HG02798 (cell line): Measurements from ENCODE around the gene TOMT.

ENCODE experiments used
- ATAC-seq: cut with Tn5 transposase; IDR thresholded peaks from one replicate; pipeline ENCODE4 v1.9.1; 2021; ENCODE audit warnings: mild to moderate bottlenecking; ENCODE audit not compliant: unreplicated experiment, poor library complexity

TOMT gene

GRCh38 chr11:72085621-72086351, 19.9 kb upstream of the TOMT start:
- ATAC-seq = no peak

DNA sequence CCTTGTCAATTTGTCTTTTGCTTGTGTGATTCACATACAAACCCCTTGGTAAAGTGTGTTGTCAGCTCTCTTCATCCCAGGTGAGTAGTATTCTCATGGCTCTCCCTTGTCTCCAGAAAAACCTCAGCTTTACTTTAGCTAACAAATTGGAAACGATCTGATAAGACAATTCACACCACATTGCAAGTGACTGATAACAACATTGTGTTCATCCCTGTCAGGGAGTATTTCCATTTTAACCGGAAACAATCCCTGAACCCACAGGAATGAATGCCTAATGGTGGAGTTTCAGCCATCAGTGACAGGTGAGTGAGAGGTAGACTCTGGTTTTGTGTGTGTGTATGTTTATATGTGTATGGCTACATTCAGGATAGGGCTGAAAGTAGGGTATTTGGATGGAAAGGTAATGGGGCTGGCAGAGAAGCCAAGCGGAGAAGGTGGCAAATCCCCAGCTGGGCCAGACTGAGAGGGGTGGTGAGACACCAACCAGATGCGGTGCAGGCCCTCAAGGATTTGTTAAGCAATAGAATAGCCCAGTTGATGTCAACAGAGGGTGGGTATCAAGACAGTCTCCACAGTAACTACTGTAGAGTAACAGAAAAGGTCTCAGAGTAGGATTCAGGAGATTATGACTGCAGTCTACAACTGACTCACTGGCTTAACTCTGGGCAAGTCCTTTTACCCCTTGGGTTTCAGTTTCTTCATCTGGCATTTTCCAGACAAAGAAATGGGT, 17.5 kb upstream of the TOMT start:
- ATAC-seq = no peak

GRCh38 chr11:72091292-72091691, 14.4 kb upstream of the TOMT start:
- peak; percentile 61 for ATAC-seq

DNA sequence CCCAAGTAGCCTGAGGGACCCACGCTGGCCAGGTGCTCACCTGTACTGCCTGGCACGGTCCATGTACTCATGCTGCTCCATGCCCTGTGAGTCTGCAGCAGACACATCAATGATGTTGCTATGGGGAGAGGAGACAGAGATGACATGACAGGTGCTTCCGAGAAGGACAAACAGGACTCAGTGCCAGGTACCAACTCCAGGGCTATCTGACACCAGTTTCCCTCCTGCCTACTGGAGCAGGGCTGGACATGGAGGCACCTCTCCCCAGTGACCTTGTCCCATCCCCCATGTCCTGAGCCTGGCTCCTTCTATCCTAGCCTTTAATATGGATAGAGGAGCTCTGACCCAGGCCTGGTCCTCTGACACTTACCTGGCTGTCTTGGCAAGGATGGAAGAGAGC, 7.0 kb upstream of the TOMT start:
- ATAC-seq = no peak

DNA sequence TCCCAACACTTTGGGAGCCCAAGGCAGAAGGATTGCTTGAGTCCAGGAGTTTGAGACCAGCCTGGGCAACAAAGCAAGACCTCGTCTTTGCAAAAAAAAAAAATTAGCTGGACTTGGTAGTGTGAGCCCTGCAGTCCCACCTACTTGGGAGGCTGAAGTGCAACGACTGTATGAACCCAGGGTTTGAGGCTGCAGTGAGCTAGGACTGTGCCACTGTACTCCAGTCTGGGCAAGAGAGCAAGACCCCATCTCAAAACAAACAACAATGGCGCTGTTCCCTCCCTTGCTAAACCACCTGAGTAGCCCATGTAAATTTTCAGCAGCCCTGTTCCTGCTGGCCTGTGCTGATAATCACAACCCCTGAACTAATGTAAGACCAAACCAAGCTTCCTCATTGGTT, 5.7 kb upstream of the TOMT start:
- no peak for ATAC-seq

- ATAC-seq = no peak
Measured at GRCh38 chr11:72100462-72100861, 5.3 kb upstream of the TOMT start.

GRCh38 chr11:72102162-72102561, 3.6 kb upstream of the TOMT start:
- ATAC-seq = no peak

DNA sequence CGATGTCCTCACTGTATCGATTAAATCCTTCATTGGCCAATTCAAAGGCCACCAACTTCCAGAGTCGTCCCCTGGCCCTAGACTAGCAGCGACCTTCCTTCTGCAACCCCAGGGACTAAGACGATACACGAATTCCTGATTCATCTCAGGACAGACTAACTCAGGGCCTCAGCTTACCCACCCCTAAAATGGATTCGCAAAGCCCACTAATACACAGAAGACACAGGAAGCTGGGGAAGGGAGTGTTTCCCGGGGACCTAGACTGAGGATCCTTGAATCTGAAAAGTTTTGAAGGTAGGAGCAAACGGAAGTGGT, 3.1 kb upstream of the TOMT start:
- no peak for ATAC-seq

DNA sequence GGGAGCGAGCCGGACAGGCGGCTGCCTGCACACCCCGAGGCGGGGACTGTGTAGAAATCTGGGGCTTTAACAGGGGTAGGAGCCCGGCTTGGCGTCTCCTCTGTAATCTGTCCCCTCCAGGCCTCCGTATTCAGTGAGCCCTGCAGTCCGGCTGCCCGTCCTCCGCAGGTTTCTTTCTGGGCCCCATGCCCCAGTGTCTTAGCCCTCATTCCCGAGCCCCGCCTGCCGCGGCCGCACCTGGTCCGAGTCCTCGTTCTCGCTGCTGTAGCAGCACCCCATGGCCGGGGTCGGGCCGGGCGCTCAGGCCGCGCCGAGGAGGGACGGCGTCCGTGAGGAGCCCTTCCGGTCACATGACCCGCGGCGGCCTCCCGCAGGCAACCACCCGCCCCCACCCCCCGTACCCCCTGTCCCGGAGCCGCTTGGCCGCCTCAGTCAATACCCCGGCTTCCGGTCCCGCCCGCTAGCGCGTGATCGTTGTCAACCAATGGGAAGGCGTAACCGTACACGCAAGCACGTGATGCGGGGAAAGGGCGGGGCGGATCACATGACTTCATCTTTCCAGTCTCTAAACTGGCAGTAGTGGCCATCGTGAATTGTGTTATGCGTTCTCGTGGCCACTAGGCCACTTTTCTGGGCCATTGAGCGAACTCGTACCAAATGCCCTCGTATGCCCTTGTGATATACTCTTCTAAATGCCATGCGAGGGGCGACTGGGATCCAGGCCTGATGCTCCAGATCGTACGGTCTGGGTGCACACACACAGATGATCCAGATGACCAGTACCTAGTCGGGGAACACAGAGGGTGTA, 2.6 kb upstream of the TOMT start, which contains the start of gene LAMTOR1:
LAMTOR1 (minus strand) TSS at position 352 of the 808 bp plus-strand sequence; CDS start at position 279, 73 bp downstream.
- peak; percentile 95 for ATAC-seq

GRCh38 chr11:72103754-72104167, 2.0 kb upstream of the TOMT start:
- ATAC-seq = no peak

DNA sequence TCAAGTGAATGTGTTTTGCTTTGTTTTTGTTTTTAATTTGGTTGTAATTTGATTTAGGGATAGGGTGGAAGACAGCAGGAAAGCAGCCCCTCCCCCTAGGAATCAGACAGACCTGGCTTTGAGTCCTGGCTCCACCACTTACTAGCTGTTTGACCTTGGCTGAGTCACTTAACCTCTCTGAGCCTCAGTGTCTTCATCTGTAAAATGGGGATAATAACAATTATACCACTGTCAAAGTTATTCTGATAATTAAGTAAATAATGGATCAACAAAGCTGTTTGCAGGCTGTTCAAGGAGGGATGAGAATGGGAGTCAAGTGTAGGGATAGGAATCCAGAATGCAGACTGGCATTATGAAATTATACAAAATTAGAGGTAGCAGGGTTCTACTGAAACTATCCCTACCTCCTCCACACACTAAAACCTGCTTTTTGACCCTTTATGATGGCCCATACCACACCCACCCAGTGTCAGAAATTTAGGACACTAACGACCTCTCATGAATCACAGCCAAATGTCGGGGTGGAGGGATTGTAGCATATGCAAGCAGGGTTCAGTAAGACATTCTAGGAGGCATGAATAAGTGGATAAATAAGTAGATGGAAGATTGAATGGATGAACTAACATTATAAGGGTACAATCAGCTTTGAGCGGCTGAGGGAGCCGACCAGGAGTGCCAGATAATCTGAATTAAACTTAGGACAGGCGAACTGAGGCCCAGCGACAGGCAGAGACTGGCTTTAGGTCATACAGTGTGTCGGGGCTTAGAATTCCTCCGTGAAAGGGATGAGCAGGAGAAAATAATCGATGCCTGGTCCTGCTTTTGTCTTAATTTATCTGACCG, 5.8 kb downstream of the TOMT start:
- ATAC-seq = no peak

DNA sequence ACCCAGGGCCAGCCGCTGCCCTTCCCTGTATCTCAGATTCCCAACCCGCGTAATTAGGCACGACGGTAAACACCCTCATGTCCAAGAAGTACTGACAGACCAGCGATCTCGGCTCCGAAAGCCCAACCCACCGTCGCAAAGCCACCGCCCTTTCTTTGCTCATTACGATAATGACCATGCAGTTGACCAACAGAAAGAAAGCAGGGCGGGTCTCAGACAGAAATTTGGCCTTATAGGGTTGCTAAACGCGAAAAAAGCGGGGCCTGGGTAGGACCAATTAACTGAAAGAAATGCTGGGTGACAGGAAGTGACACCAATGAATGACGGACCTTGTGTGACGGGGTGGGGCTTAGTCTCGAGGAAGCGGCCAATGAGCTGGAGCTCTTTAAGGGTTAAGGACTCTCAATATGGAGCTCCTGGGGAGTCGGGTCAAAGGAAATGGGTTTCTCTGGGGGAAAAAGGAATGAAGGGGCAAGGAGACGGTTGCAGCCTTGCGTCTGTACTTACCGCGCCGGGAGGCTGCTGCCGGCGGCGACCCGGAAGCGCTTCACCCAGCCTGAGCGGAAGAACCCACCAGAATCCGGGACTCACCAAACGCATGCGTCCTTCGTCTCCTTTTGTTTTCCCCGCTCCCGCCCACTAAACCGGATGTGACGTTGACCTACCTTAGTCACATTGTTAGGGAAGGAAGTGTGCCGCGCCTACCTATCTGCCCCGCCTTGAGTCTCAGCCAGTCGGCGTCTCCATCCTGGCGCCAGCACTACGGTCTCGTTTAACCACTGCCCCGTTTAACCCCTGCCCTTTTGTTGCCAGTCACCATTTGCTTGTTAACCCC, 6.6 kb downstream of the TOMT start, which contains the start of gene ANAPC15:
ANAPC15 (minus strand) TSS at position 553 of the 835 bp plus-strand sequence. CDS start 1,419 bp downstream, outside the sequence.
- ATAC-seq = peak; percentile 92

DNA sequence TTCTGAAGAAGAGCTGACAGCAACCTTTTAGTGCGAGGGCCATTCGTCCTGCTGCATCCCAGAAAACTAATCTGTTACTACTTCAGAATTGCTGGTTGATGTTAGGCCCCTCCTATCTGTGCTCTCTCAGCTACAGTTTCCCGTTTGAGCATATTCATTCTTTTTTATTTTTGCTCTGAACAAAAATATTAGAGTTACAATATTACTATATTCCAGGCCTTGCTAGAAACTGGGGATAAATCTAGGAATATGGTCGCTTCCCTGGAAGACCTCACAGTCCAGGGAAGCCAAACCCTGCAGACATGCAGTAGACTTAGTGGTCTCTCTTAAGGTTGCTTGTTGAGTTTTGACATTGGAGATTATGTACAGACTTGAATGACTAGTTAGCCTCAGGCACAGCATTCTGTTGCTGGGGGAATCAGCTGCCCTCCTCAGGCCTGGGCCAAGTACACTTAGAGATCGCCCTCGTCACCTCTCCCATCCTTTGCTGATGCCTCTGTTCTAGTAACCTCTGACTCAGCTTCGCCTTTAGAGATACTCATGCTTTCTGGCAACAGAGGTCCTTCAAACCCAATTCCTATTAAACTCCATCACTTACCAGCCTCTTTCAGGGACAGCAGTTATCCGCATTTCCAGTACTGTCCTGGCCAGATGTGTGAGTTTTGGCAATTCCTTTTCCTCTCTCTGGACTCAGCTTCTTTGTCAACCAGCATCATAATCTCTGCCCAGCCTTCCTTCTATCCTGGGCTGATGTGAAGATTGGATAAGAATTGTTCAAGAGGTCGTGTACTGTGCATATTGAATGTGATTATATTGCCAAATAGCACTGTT, 7.5 kb downstream of the TOMT start:
- no peak for ATAC-seq

DNA sequence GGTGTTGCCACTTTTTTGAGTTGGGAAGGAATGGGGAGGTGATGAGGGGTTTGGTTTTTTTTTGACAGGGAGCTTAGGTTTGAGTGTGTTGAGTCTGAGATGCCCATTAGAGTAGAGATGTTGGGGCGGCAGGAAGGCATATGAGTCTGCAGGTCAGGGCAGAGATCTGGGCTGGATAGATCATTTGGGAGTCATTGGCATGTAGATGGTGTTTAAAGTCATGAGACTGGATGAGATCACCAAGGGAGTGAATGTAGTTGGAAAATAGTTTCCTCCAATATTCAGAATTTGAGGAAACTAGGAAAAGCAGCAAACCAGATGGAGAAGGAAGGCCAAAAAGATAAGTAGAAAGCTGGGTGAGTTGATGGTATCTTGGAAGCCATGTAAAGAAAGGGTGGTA, 8.8 kb downstream of the TOMT start:
- ATAC-seq = no peak

DNA sequence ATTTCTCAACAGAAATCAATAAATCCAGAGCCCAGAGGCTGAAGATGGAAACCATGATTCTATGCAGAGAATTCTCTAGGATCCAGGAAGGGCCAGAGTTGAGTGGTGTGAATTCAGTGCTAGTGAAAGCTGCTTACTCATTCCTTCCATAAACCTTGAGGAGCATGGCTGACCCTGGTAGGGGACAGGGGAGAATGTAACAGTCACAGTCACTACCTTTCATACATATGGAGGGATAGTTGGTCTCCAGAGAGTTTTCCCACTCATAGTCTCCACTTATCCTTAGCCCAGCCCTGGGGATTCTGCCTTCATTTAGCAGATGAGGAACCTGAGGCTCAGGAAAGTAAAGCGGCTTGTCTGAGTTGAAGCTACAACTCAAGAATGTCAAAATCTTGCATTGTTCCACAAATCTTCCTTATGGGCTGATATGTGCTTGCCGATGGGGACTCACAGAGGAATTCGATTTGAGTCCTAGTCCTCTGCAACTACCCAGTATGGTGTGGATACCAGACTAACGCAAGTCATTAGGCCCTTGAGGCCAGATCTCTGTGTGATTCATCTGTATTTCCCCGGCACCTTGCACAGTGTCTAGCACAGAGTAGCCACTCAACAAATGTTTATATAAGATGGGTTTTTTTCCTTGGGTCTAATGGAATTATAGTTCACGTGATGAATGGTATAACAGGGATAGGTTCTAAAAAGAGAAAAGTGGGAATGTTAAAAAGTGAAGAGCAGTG, 10.5 kb downstream of the TOMT start:
- ATAC-seq = no peak

DNA sequence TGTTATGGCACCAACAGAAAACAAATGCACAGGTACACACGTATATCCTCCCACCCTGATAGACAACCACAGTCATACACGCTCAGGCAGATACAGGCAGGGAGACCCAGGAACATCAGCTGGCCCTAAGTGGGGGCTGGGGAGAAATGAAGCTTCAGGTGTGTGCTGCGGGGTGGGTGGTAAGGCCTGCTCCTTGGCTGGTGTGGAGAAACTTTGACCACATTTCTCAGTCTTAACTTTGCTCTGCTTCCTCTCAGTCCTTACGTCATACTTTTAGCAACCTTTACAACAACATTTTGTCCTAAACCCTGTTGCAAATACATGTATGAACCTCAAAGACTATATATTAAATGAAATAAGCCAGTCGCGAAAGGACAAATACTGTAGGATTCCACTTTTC, 13.5 kb downstream of the TOMT start:
- ATAC-seq = no peak

DNA sequence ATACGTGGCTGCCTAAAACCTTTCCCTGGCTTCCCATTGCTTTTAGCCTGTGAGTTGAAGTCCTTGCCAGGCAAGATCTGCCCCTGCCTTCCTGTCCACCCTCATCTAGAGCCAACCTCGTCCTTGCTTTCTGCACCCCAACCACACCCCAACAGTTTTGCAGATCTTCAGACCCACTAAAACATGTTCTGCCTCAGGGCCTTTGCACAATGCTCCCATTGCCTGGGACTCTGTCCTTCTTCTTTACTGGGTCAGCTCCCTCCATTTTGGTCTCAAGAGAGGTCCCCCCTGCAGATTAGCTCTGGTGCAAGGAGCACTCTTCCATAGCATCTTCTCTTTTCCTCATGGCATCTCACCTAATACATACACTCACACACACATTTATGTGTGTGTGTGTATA, 15.2 kb downstream of the TOMT start:
- no peak for ATAC-seq

- no peak for ATAC-seq
Measured at GRCh38 chr11:72122607-72123006, 16.9 kb downstream of the TOMT start.
